GM19397 (cell line): ENCODE results near the gene TMEM248.
A peak's percentile ranks its signal among the peaks of the same experiment; 100 is the strongest.
"Not testable (repeated sequence)": the region's sequence is repeated elsewhere in the genome, so short reads cannot be mapped to it uniquely, and the experiment has no call there.

Experiments
- ATAC-seq: cut with Tn5 transposase; IDR thresholded peaks from one replicate; pipeline ENCODE4 v1.9.1; 2021; ENCODE audit warnings: mild to moderate bottlenecking, moderate library complexity; ENCODE audit not compliant: unreplicated experiment

TMEM248 gene

DNA sequence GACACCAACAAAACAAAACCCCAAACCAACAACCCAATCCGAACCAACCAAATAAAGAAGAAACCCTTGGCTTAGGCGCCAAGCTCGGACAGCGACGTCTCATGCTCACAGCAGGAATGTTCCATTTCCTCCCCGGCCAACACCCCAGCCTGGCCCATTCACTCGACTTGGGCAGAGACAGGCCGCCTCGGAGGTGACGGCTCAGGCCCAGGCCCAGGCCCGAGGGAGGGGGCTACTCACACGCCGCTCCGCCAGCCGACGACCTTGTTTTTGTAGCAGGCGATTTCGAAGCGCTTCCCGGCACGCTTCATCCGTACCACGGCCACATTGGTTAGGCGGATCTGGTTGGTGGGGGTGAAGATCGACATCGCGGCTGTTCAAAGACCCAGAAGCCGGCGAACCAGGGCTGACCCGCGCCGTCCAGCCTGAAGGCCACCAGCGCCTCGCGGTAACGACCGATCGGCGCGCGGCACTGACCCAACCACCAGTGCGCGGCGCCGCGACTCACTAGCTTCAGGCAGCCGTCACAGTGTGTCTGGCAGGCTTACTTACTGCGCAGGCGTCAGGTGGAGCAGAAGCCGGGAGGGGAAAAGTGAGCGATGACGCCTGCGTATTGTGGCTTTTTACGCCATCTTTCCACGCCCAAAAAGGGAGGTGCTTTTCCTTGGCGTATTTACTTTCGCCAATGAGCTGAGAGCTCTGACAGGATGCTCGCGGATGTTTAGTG lies 74.2 kb downstream of the TMEM248 start, which contains the start of gene SBDS:
Gene SBDS, minus strand, starts transcription at position 537 of the 727 bp plus-strand sequence. Its CDS starts 169 bp downstream, at position 368.
- peak; percentile 65 for ATAC-seq

DNA sequence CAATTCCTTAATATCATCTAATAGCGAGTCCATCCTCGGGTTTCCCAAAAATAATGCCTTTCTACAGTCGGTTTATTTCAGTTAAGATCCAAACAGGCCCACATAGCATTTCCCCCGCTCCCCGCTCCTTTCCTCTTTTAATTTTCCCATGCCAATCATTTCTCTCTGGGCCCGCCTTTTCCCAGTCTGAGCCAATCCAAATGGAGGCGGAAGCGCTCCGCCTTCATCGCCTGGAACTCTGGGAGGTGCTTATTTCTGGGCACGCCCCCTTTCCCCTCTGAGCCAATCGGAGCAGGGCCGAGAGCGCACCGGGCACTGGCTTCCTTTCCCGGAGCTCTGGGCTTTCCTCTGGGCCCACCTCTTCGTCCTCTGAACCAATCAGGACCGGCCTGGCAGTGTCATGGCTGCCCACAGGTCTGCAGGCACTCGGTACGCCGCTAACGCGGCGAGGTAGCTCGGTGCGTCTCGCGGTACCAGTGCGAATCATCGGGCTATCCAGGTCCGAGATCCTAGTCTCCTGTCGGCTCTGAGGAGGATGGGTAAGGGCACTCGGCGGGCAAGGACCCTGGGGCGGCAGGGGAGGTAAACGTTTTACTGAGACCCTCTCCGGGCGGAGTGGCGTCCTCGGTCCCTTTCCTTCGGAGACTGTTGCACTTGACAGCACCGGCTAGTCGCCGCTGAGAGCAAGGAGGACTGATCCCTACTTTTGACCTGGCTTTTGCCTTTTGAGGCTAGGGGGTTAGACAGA lies 75.6 kb downstream of the TMEM248 start, which contains the start of gene TYW1:
Gene TYW1, plus strand, starts transcription at position 390 of the 748 bp plus-strand sequence. Its CDS starts 146 bp downstream, at position 536.
- ATAC-seq: peak; percentile 90

DNA sequence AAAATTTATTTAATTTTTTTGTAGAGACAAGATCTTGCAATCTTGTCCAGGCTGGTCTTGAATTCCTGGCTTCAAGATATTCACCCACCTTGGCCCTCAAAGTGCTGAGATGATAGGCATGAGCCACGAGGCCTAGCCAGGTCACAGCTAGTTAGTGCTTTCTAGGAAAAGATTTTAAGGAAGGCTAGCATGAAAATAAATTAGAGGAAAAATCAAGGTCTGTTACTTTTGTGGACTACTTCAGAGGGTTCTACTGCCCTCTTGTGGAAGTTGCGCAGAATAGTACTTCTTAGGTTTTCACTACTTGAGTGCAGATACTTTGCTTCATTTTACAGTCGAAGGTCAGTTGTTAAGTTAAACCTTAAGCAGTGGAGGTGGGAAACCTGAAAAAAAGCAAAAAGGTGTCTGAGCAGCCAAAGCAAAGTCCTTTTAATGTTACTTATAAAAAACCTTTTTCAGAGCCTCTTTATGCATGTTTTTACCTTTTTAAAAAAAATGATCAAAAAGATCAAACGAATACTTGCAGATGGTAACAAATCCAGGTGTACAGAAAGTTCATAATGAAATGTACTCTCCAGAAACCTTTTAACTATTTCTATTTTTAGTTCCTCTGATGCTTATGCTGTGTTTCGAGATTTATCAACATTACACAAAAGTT lies 79.7 kb downstream of the TMEM248 start:
- ATAC-seq: not testable (repeated sequence)

DNA sequence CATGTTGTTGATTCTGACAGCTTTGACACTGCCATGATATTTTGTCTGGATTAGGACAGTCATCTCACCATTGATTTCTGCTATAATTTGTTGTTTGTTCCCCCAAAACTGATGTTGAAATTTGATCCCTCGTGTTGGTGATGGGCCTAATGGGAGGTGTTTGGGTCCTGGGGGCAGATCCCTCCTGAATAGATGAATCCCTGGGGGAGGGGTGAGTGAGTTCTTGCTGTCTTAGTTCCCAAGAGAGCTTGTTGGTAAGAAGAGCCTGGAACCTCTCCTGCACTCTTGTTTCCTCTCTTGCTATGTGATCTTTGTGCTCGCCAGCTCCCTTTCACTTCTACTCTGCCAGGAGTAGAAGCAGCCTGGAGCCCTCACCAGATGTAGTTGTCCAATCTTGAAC lies 83.1 kb downstream of the TMEM248 start:
- ATAC-seq: not testable (repeated sequence)

DNA sequence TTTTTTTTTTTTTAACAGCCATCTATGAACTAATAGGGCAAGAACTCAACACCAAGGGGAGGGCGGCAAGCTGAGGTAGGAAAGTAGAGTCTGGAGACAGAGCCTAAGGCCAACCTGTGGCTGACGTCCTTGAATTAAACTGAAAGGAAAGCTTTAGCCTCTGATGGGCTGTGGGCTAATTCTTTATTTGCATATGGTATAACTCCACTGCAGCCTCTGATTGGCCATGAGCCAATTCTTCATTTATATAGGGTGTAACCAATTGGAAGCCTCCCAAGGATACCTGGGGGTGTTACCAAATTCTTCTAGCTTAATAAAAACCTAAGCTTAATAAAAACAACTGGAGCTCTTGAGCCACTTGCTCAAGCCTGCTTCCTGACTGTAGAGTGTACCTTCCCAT lies 85.9 kb downstream of the TMEM248 start:
- ATAC-seq: no peak
